ENCODE results near the gene ELFN1.

Gene ELFN1

DNA sequence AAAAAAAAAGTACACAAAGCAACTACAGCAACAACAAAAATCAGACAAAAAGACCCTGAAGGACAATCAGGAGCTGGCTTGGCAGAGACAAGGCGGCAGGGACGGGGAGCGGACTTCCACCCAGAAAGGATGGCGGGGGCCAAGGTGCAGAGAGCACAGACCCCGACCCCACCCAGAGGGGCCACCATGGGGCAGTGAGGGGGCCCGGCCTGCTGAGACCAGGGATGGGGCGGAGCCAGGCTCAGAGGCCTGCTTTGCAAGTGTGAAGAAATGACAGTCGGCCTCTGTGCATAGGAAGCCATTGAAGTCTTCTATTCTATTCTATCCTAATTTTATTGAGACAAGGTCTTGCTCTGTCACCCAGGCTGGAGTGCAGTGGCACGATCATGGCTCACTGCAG lies 82.0 kb downstream of the ELFN1 start:
- H3K27me3 ChIP-seq (ENCODE audit: insufficient read depth, low read length, poor library complexity): no peaks in the 10 kb centered on the region
- no peak overlapping the region for H2BK15ac ChIP-seq (replicated peaks; ENCODE audit: low read depth)
- WGBS (ENCODE audit: extremely low coverage, insufficient coverage, low lambda C conversion rate): no CpG with 5 or more reads among the region's 9 CpGs
- H2AK5ac ChIP-seq (ENCODE audit: low read length): no peak overlapping the region
- H3K4ac ChIP-seq (ENCODE audit: low read depth, low read length): no peak overlapping the region
- H4K5ac ChIP-seq (ENCODE audit: low read length): no peak overlapping the region
- no peak overlapping the region for H3K23ac ChIP-seq (ENCODE audit: low read length)
- no peak for DNase-seq
- H3K18ac ChIP-seq (ENCODE audit: low read length): no peak overlapping the region
- H3K36me3 ChIP-seq (ENCODE audit: control insufficient read depth, insufficient read depth, low read length): no peaks in the 10 kb centered on the region
- H2BK120ac ChIP-seq (ENCODE audit: low read depth, low read length): no peak overlapping the region
- H3K56ac ChIP-seq (ENCODE audit: low read length): no peak overlapping the region
- no peak overlapping the region for H3K4me2 ChIP-seq (ENCODE audit: low read length)
- H3K4me3 ChIP-seq (ENCODE audit: low read length): no peak overlapping the region
- H4K8ac ChIP-seq (ENCODE audit: low read depth, low read length): no peak overlapping the region
- H3K9ac ChIP-seq (ENCODE audit: low read length): no peak overlapping the region
- no peaks in the 10 kb centered on the region for H3K4me1 ChIP-seq (ENCODE audit: control insufficient read depth, low read depth, low read length)
- H3K27ac ChIP-seq (ENCODE audit: low read depth, low read length): no peak overlapping the region
- H3K79me2 ChIP-seq (ENCODE audit: control insufficient read depth, insufficient read depth, low read length): no peaks in the 10 kb centered on the region
- H2BK5ac ChIP-seq (ENCODE audit: low read length): no peak overlapping the region
- H3K79me1 ChIP-seq (ENCODE audit: low read length): no peaks in the 10 kb centered on the region

DNA sequence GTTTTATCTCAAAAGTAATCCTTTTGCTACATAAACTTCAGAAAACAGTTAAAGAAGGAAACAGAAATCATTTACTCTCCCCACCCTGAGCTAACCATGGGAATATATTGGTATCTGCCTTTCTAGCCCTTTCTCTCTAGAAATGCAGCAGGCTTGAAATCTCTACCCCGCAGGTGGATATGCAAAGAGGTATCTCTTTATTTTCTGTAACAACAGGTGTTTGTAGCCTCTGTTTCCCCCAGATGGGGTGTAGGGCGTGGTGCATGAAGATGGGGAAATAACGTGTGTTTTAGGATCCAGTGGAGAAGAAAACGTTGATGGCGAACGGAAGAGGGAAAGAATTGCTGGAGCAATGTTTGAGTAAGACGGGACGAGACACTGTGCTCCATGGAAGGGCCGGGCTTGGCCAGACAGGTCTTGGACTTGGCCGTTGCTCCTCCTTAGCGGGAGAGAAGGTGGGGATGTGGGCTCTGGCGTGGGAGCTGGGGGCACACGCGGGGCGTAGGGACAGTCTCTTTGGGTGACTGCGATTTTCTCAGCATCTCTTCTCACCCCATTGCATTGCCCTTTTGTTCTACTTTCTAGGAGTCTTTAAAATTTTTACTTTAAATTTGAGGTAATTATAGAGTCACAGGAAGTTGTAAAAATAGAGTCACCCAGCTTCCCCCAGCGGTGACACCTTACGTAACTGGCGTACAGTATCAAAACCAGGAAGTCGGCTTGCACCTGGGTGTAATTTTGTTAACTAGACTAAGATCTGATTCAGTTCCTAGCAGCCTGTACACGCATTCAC lies 82.9 kb downstream of the ELFN1 start:
- Histone ChIP-seq H2BK5ac (ENCODE audit: low read length) (no peak overlapping the region), H3K79me1 (ENCODE audit: low read length) (no peaks in the 10 kb centered on the region), H3K79me2 (ENCODE audit: control insufficient read depth, insufficient read depth, low read length) (no peaks in the 10 kb centered on the region), H4K5ac (ENCODE audit: low read length) (no peak overlapping the region), H3K18ac (ENCODE audit: low read length) (no peak overlapping the region), H2BK15ac (replicated peaks; ENCODE audit: low read depth) (no peak overlapping the region), H3K9ac (ENCODE audit: low read length) (no peak overlapping the region), H3K4me2 (ENCODE audit: low read length) (no peak overlapping the region), H3K27me3 (ENCODE audit: insufficient read depth, low read length, poor library complexity) (no peaks in the 10 kb centered on the region), H3K4ac (ENCODE audit: low read depth, low read length) (no peak overlapping the region), H2BK120ac (ENCODE audit: low read depth, low read length) (no peak overlapping the region), H3K23ac (ENCODE audit: low read length) (no peak overlapping the region), H3K27ac (ENCODE audit: low read depth, low read length) (no peak overlapping the region), H3K4me1 (ENCODE audit: control insufficient read depth, low read depth, low read length) (no peaks in the 10 kb centered on the region), H3K4me3 (ENCODE audit: low read length) (no peak overlapping the region), H4K8ac (ENCODE audit: low read depth, low read length) (no peak overlapping the region), H3K36me3 (ENCODE audit: control insufficient read depth, insufficient read depth, low read length) (no peaks in the 10 kb centered on the region), H3K56ac (ENCODE audit: low read length) (no peak overlapping the region), H2AK5ac (ENCODE audit: low read length) (no peak overlapping the region)
- WGBS (ENCODE audit: extremely low coverage, insufficient coverage, low lambda C conversion rate): 100% methylated on average over 4 of the region's 21 CpGs
- no peak for DNase-seq

DNA sequence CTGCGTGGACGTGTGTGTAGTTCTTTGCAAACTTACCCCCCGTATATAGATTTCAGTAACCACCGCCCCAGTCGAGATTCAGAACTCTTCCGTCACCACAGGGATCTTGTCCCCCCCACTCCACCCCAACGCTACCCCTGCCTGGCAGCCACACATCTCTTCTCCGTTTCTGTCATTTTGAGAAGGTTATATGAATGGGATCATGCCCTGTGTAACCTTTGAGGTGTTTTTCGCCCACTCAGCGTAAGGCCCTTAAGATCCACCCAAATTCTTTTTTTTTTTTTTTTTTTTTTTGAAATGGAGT lies 83.4 kb downstream of the ELFN1 start:
- Histone ChIP-seq H3K18ac (ENCODE audit: low read length) (no peak overlapping the region), H2AK5ac (ENCODE audit: low read length) (no peak overlapping the region), H2BK5ac (ENCODE audit: low read length) (no peak overlapping the region), H3K4me2 (ENCODE audit: low read length) (no peak overlapping the region), H3K27me3 (ENCODE audit: insufficient read depth, low read length, poor library complexity) (no peaks in the 10 kb centered on the region), H3K4me1 (ENCODE audit: control insufficient read depth, low read depth, low read length) (no peaks in the 10 kb centered on the region), H3K79me1 (ENCODE audit: low read length) (no peaks in the 10 kb centered on the region), H3K9ac (ENCODE audit: low read length) (no peak overlapping the region), H2BK120ac (ENCODE audit: low read depth, low read length) (no peak overlapping the region), H3K4ac (ENCODE audit: low read depth, low read length) (no peak overlapping the region), H4K8ac (ENCODE audit: low read depth, low read length) (no peak overlapping the region), H3K4me3 (ENCODE audit: low read length) (no peak overlapping the region), H4K5ac (ENCODE audit: low read length) (no peak overlapping the region), H3K23ac (ENCODE audit: low read length) (no peak overlapping the region), H2BK15ac (replicated peaks; ENCODE audit: low read depth) (no peak overlapping the region), H3K36me3 (ENCODE audit: control insufficient read depth, insufficient read depth, low read length) (no peaks in the 10 kb centered on the region), H3K56ac (ENCODE audit: low read length) (no peak overlapping the region), H3K27ac (ENCODE audit: low read depth, low read length) (no peak overlapping the region), H3K79me2 (ENCODE audit: control insufficient read depth, insufficient read depth, low read length) (no peaks in the 10 kb centered on the region)
- WGBS (ENCODE audit: extremely low coverage, insufficient coverage, low lambda C conversion rate): no CpG with 5 or more reads among the region's 10 CpGs
- DNase-seq: no peak

DNA sequence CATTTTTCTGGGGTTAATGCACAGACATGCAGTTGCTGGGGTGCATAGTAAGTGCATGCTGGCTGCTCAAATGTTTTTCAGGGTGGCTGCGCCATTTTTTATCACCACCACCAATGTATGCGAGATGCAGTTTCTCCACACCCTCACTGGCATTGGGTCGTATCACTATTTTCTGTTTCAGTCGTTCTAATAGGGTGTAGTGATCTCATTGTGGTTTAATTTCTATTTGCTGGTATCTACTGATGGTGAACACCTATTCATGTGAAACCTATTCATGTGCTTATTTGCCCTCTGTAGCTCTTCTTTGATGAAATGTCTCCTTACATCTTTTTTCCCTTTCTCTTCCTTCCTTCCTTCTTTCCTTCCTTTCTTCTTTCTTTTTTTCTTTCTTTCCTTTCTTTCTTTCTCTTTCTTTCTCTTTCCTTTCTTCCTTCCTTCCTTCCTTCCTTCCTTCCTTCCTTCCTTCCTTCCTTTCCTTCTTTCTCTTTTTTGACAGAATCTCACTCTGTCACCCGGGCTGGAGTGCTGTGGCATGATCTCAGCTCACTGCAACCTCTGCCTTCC lies 84.3 kb downstream of the ELFN1 start:
- no peaks in the 10 kb centered on the region for H3K36me3 ChIP-seq (ENCODE audit: control insufficient read depth, insufficient read depth, low read length)
- no peak overlapping the region for H4K8ac ChIP-seq (ENCODE audit: low read depth, low read length)
- no peak overlapping the region for H3K23ac ChIP-seq (ENCODE audit: low read length)
- no peak overlapping the region for H3K18ac ChIP-seq (ENCODE audit: low read length)
- H4K5ac ChIP-seq (ENCODE audit: low read length): no peak overlapping the region
- H3K27ac ChIP-seq (ENCODE audit: low read depth, low read length): no peak overlapping the region
- no peak overlapping the region for H2BK120ac ChIP-seq (ENCODE audit: low read depth, low read length)
- no peaks in the 10 kb centered on the region for H3K27me3 ChIP-seq (ENCODE audit: insufficient read depth, low read length, poor library complexity)
- H3K56ac ChIP-seq (ENCODE audit: low read length): no peak overlapping the region
- no peak overlapping the region for H3K4me3 ChIP-seq (ENCODE audit: low read length)
- H3K79me1 ChIP-seq (ENCODE audit: low read length): no peaks in the 10 kb centered on the region
- no CpG with 5 or more reads among the region's 5 CpGs for WGBS (ENCODE audit: extremely low coverage, insufficient coverage, low lambda C conversion rate)
- no peak overlapping the region for H2BK15ac ChIP-seq (replicated peaks; ENCODE audit: low read depth)
- no peaks in the 10 kb centered on the region for H3K79me2 ChIP-seq (ENCODE audit: control insufficient read depth, insufficient read depth, low read length)
- DNase-seq: no peak
- H2BK5ac ChIP-seq (ENCODE audit: low read length): no peak overlapping the region
- no peaks in the 10 kb centered on the region for H3K4me1 ChIP-seq (ENCODE audit: control insufficient read depth, low read depth, low read length)
- no peak overlapping the region for H3K9ac ChIP-seq (ENCODE audit: low read length)
- no peak overlapping the region for H3K4me2 ChIP-seq (ENCODE audit: low read length)
- H3K4ac ChIP-seq (ENCODE audit: low read depth, low read length): no peak overlapping the region
- H2AK5ac ChIP-seq (ENCODE audit: low read length): no peak overlapping the region

DNA sequence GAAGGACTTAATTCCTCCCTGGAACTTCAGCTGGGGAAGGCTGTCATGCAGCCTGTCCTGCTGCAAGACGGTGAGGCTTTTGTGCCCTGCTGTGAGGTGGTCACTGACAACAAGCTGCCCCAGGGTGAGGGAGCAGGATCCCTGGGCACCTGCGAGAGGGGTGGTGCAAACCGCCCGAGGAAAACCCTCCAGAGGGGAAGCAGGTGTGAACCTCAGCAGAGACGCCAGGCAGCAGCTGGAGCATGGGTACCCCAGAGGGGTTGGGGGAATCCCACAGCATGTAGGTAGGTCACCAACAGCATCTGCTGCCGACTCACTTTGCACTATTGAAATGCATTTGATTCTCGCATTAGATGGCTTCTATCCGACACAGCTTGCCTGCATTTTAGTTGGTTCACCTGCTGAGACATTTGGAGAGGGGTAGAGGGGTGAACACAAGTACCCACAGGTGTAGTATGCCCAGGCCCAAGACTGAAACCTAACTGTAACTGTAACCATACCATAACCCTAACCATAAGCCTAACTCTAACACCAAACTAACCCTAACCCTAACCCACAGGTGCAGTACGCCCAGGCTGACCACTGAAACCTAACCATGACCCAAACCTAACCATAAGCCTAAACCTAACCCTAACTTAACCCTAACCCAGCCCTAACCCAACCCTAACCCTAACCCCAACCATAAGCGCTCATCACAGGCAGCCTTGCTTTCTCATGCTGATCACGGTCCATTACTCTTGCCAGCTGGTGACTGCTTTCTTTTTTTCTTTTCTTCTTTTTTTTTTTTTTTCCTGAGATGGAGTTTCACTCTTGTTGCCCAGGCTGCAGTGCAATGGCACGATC lies 85.9 kb downstream of the ELFN1 start:
- H3K36me3 ChIP-seq (ENCODE audit: control insufficient read depth, insufficient read depth, low read length): no peaks in the 10 kb centered on the region
- no peak overlapping the region for H2BK120ac ChIP-seq (ENCODE audit: low read depth, low read length)

More for the DNA sequence above, 85.9 kb downstream of the ELFN1 start:
- no peak for DNase-seq
- Histone ChIP-seq H3K4me3 (ENCODE audit: low read length) (no peak overlapping the region), H3K79me1 (ENCODE audit: low read length) (no peaks in the 10 kb centered on the region), H3K79me2 (ENCODE audit: control insufficient read depth, insufficient read depth, low read length) (no peaks in the 10 kb centered on the region), H3K18ac (ENCODE audit: low read length) (no peak overlapping the region), H2BK15ac (replicated peaks; ENCODE audit: low read depth) (no peak overlapping the region), H3K9ac (ENCODE audit: low read length) (no peak overlapping the region), H3K4me1 (ENCODE audit: control insufficient read depth, low read depth, low read length) (no peaks in the 10 kb centered on the region), H3K23ac (ENCODE audit: low read length) (no peak overlapping the region), H4K5ac (ENCODE audit: low read length) (no peak overlapping the region), H4K8ac (ENCODE audit: low read depth, low read length) (no peak overlapping the region), H2BK5ac (ENCODE audit: low read length) (no peak overlapping the region), H3K4ac (ENCODE audit: low read depth, low read length) (no peak overlapping the region), H3K4me2 (ENCODE audit: low read length) (no peak overlapping the region), H2AK5ac (ENCODE audit: low read length) (no peak overlapping the region), H3K56ac (ENCODE audit: low read length) (no peak overlapping the region), H3K27ac (ENCODE audit: low read depth, low read length) (no peak overlapping the region), H3K27me3 (ENCODE audit: insufficient read depth, low read length, poor library complexity) (no peaks in the 10 kb centered on the region)
- WGBS (ENCODE audit: extremely low coverage, insufficient coverage, low lambda C conversion rate): no CpG with 5 or more reads among the region's 12 CpGs

Measured in mesendoderm (in vitro differentiated cells).